H1 (cell line): Measurements from ENCODE around the gene ELMO3. TPM values are rescaled to one million over a fixed set of nuclear protein-coding genes. Genes with fewer than 3 reads are reported as not detected.

Experiments
- CTCF ChIA-PET: fragments of 300-600 bp; sonication (Branson Sonifier 250); formaldehyde crosslinking; loops from one replicate; lab custom pipeline; 2021; ENCODE audit not compliant: partially characterized antibody; lab: Charles Lee
- POLR2A ChIA-PET: fragments of 300-600 bp; sonication (Branson Sonifier 250); formaldehyde crosslinking; loops from one replicate; lab custom pipeline; 2021; ENCODE audit warnings: inconsistent platforms; ENCODE audit not compliant: partially characterized antibody; lab: Charles Lee
- DNase-seq, 2 experiments: peaks; one replicate each; pipeline versions ENCODE4 v3.0.0 to v3.0.0-alpha.2; 2010 to 2022; ENCODE audit warnings: low spot score in 2 of 2, low read depth in 1 of 2, mixed read lengths in 1 of 2
- FAIRE-seq: peaks from 2 replicates; lab custom pipeline; 2011; peaks lifted over from hg19 to GRCh38; lab: Jason Lieb, UNC
- H2AFZ ChIP-seq: 2 replicates; pipeline ENCODE4 v1.8.1; 2012; ENCODE audit warnings: low read length, inconsistent platforms
- H2AK5ac ChIP-seq: 2 replicates; pipeline ENCODE4 v1.6.1; 2013; ENCODE audit warnings: low read depth, low read length
- H2BK120ac ChIP-seq: replicated peaks from 2 replicates; pipeline ENCODE3; 2013; ENCODE audit warnings: low read depth, low read length, inconsistent platforms
- H2BK12ac ChIP-seq: 2 replicates; pipeline ENCODE4 v1.6.1; 2013; ENCODE audit warnings: low read depth, low read length
- H2BK15ac ChIP-seq: 2 replicates; pipeline ENCODE4 v1.6.1; 2013; ENCODE audit warnings: low read length
- H2BK20ac ChIP-seq: 2 replicates; pipeline ENCODE4 v1.6.1; 2013; ENCODE audit warnings: low read length
- H2BK5ac ChIP-seq: 2 replicates; pipeline ENCODE4 v1.6.1; 2013; ENCODE audit warnings: low read depth, low read length
- H3K14ac ChIP-seq: 2 replicates; pipeline ENCODE4 v1.6.1; 2013; ENCODE audit warnings: inconsistent platforms; ENCODE audit not compliant: insufficient read length
- H3K18ac ChIP-seq: 2 replicates; pipeline ENCODE4 v1.6.1; 2013; ENCODE audit warnings: low read length; ENCODE audit errors: extremely low read depth
- H3K23ac ChIP-seq: 2 replicates; pipeline ENCODE4 v1.6.1; 2013; ENCODE audit warnings: inconsistent platforms; ENCODE audit not compliant: insufficient read length
- H3K23me2 ChIP-seq: 2 replicates; pipeline ENCODE4 v1.6.1; 2013; ENCODE audit warnings: low read depth, low read length
- H3K27ac ChIP-seq: 2 replicates; pipeline ENCODE4 v1.6.1; 2011; ENCODE audit warnings: low read depth, low read length, inconsistent platforms
- H3K27me3 ChIP-seq, 4 experiments: replicated peaks in 1 of 4; 1 replicate in 1 of 4; 2 replicates in 3 of 4; pipeline versions ENCODE4 v1.6.1 to v1.8.1; 2011 to 2013; ENCODE audit warnings: low read length in 3 of 4, mild to moderate bottlenecking in 3 of 4, inconsistent platforms in 2 of 4, mixed read lengths in 2 of 4, moderate library complexity in 1 of 4; ENCODE audit not compliant: control insufficient read depth in 3 of 4, insufficient read depth in 3 of 4; ENCODE audit errors: extremely low read depth in 1 of 4
- H3K36me3 ChIP-seq, 4 experiments: 2 replicates each; pipeline versions ENCODE4 v1.6.1 to v1.8.1; 2011 to 2013; ENCODE audit warnings: mild to moderate bottlenecking in 4 of 4, low read length in 3 of 4, moderate library complexity in 2 of 4, control low read depth in 1 of 4, inconsistent platforms in 1 of 4; ENCODE audit not compliant: insufficient read depth in 4 of 4, control insufficient read depth in 2 of 4
- H3K4ac ChIP-seq: replicated peaks from 2 replicates; pipeline ENCODE3; 2013; ENCODE audit warnings: low read length, low read depth, mixed read lengths, inconsistent platforms; ENCODE audit not compliant: insufficient read length
- H3K4me1 ChIP-seq, 4 experiments: replicated peaks in 1 of 4; 1 replicate in 1 of 4; 2 replicates in 3 of 4; pipeline versions ENCODE4 v1.6.1 to v1.8.1; 2011 to 2013; ENCODE audit warnings: low read length in 3 of 4, inconsistent platforms in 2 of 4, mixed read lengths in 1 of 4; ENCODE audit not compliant: insufficient read depth in 4 of 4, control insufficient read depth in 3 of 4
- H3K4me2 ChIP-seq, 2 experiments: 2 replicates each; pipeline versions ENCODE4 v1.6.1 to v1.8.1; 2011 to 2013; ENCODE audit warnings: low read depth in 2 of 2, low read length in 2 of 2, control low read depth in 1 of 2, inconsistent platforms in 1 of 2, mild to moderate bottlenecking in 1 of 2; ENCODE audit not compliant: insufficient read depth in 1 of 2
- H3K4me3 ChIP-seq, 4 experiments: fragments of 200-600, 300-600 bp in 1 of 4; sonication (generic), shearing (Covaris generic), sonication (Bioruptor Twin) in 1 of 4; 2 replicates each; pipeline versions ENCODE4 v1.5.1 to v1.8.1; 2011 to 2016; ENCODE audit warnings: low read length in 4 of 4, low read depth in 3 of 4, control low read depth in 2 of 4, inconsistent platforms in 2 of 4, mild to moderate bottlenecking in 2 of 4, mixed read lengths in 1 of 4, moderate library complexity in 1 of 4; ENCODE audit not compliant: insufficient read depth in 2 of 4; ENCODE audit errors: extremely low read depth in 1 of 4
- H3K56ac ChIP-seq: replicated peaks from 2 replicates; pipeline ENCODE3; 2013; ENCODE audit warnings: low read depth, mild to moderate bottlenecking, mixed read lengths, low read length, inconsistent platforms; ENCODE audit not compliant: insufficient read length
- H3K79me1 ChIP-seq: 2 replicates; pipeline ENCODE4 v1.6.1; 2013; ENCODE audit warnings: low read depth, low read length, control low read depth
- H3K79me2 ChIP-seq, 2 experiments: 2 replicates each; pipeline versions ENCODE4 v1.6.1 to v1.8.1; 2012 to 2013; ENCODE audit warnings: low read length in 2 of 2, mild to moderate bottlenecking in 2 of 2, inconsistent platforms in 1 of 2; ENCODE audit not compliant: insufficient read depth in 2 of 2, control insufficient read depth in 1 of 2
- H3K9ac ChIP-seq, 4 experiments: replicated peaks in 1 of 4; 1 replicate in 1 of 4; 2 replicates in 3 of 4; pipeline versions ENCODE4 v1.6.1 to v1.8.1; 2011 to 2013; ENCODE audit warnings: low read depth in 3 of 4, low read length in 3 of 4, control low read depth in 2 of 4, mild to moderate bottlenecking in 2 of 4, moderate library complexity in 2 of 4, inconsistent platforms in 1 of 4; ENCODE audit errors: extremely low read depth in 1 of 4
- H3K9me3 ChIP-seq, 2 experiments: 2 replicates each; pipeline versions ENCODE4 v1.6.1 to v1.8.1; 2012 to 2013; ENCODE audit warnings: mild to moderate bottlenecking in 2 of 2, moderate library complexity in 2 of 2, control low read depth in 1 of 2, inconsistent platforms in 1 of 2, low read depth in 1 of 2, low read length in 1 of 2, mixed read lengths in 1 of 2; ENCODE audit not compliant: insufficient read depth in 2 of 2
- H4K20me1 ChIP-seq, 2 experiments: replicated peaks in 1 of 2; 2 replicates each; pipeline versions ENCODE3 to v1.8.1; 2011 to 2013; ENCODE audit warnings: inconsistent platforms in 2 of 2, low read length in 2 of 2, mild to moderate bottlenecking in 1 of 2; ENCODE audit not compliant: insufficient read depth in 2 of 2, control insufficient read depth in 1 of 2
- H4K5ac ChIP-seq: 2 replicates; pipeline ENCODE4 v1.6.1; 2013; ENCODE audit warnings: low read length, low read depth, mixed read lengths, inconsistent platforms; ENCODE audit not compliant: insufficient read length
- H4K8ac ChIP-seq: 2 replicates; pipeline ENCODE4 v1.8.0; 2013; ENCODE audit warnings: mild to moderate bottlenecking, moderate library complexity, low read length, inconsistent platforms; ENCODE audit not compliant: insufficient read depth; ENCODE audit errors: extremely low read depth
- H4K91ac ChIP-seq: replicated peaks from 2 replicates; pipeline ENCODE3; 2013; ENCODE audit warnings: low read length, mixed read lengths, inconsistent platforms; ENCODE audit not compliant: insufficient read length
- CBX5 ChIP-seq: fragments of 300-800, 300-1000 bp; sonication (generic); IDR thresholded peaks from 2 replicates; pipeline ENCODE4 v1.7.1; 2016; ENCODE audit warnings: antibody characterized with exemption, low read length, low read depth
- CREB1 ChIP-seq: IDR thresholded peaks from 2 replicates; pipeline ENCODE4 v1.6.1; 2012; ENCODE audit warnings: inconsistent platforms
- CTBP2 ChIP-seq: IDR thresholded peaks from 2 replicates; pipeline ENCODE4 v1.7.0; 2011; ENCODE audit warnings: borderline replicate concordance, mild to moderate bottlenecking, moderate library complexity, mixed read lengths, low read length; ENCODE audit not compliant: insufficient read depth, insufficient read length
- WGBS, 2 experiments: shearing (Covaris generic) in 1 of 2; methylation state at CpG; one replicate each; pipeline versions ENCODE4 v1.1.6 to v1.1.7; 2013 to 2015; ENCODE audit warnings: low lambda C conversion rate in 2 of 2, mixed read lengths in 2 of 2, inconsistent platforms in 1 of 2, low coverage in 1 of 2, missing lambda C conversion rate in 1 of 2; ENCODE audit not compliant: insufficient replicate concordance in 2 of 2, insufficient coverage in 1 of 2, insufficient read length in 1 of 2; ENCODE audit errors: extremely low coverage in 1 of 2, missing lambda C conversion rate in 1 of 2; 5-methylcytosine and 5-hydroxymethylcytosine counted together
- polyA plus RNA-seq, 7 experiments: library from polyadenylated mRNA; depleted of rRNA in 3 of 7; stranded (reverse) in 5 of 7; unstranded in 2 of 7; fragments of >200 nt in 5 of 7; fragments of 200-250 nt in 2 of 7; gene quantifications; 1 replicate in 5 of 7; 2 replicates in 1 of 7; 4 replicates in 1 of 7; pipeline versions ENCODE4 v1.2.1 to v1.2.3, GENCODE V29; 2011 to 2013; ENCODE audit warnings: missing spikeins in 2 of 7, mixed read lengths in 2 of 7
- total RNA-seq: library from RNA; stranded (reverse); fragmentation: NEBNext Ultra II Directional; extraction: Animal tissue kit (Norgen Biotek cat#: 25700); gene quantifications from 2 replicates; pipeline ENCODE4 v1.2.1, GENCODE V29; 2021
- TF ChIP-seq, protein P1 (sequence below): IDR thresholded peaks from 2 replicates; pipeline ENCODE4 v1.6.1; 2011; ENCODE audit warnings: low read length, improper control_type of control experiment

ELMO3 gene
- total and polyA plus RNA-seq, 2 of the 8 experiments (the other 6 are each of a cell fraction or from before 2014, with no cell fraction given) = 9.6 to 10.9 TPM

DNA sequence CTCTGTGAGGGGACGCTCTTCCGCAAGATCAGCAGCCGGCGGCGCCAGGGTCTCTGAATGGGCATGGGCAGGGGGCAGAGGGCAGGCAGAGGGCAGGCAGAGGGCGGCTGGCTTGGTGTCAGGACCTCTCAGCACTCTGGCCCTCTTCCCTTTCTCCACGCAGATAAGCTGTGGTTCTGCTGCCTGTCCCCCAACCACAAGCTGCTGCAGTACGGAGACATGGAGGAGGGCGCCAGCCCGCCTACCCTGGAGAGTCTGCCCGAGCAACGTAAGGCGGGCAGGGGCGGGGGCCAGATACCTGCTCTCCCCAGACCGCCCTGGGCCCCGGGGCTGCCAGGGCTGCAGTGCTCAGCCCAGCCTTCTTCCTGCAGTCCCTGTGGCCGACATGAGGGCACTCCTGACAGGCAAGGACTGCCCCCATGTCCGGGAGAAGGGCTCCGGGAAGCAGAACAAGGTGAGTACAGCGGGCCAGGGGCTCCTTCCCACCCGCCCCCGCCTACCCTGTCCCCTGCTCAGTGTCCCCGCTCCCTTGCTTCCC is 4.1 kb downstream of the ELMO3 start:
- 92% methylated on average over 17 of the region's 23 CpGs; no CpG with 5 or more reads in 1 of the 2 experiments for WGBS, 2 experiments
- Histone ChIP-seq H3K4ac (no peak overlapping the region), H2BK15ac (no peak overlapping the region), H2BK120ac (no peak overlapping the region), H3K9ac (no peak overlapping the region), H4K8ac (peak overlapping the region; percentile 51; the same call in 1 of the 2 replicates), H3K4me3 (no peak overlapping the region), H4K20me1 (peaks cover 0 to 3% of the 10 kb centered on the region in 2 experiments), H3K27ac (no peak overlapping the region), H4K5ac (no peak overlapping the region), H2AK5ac (no peak overlapping the region), H2BK5ac (no peak overlapping the region), H2BK20ac (no peak overlapping the region), H3K79me1 (no peaks in the 10 kb centered on the region), H3K56ac (no peak overlapping the region), H3K14ac (no peak overlapping the region), H3K9me3 (no peaks in the 10 kb centered on the region), H4K91ac (no peak overlapping the region), H3K4me1 (peaks cover 0 to 20% (median 8%) of the 10 kb centered on the region in 4 experiments; a peak in 5 of 7 replicates), H3K23me2 (peaks cover 6% of the 10 kb centered on the region; the same call in 1 of the 2 replicates), H2BK12ac (no peak overlapping the region), H3K18ac (no peak overlapping the region), H2AFZ (no peak overlapping the region), H3K27me3 (no peaks in the 10 kb centered on the region), H3K4me2 (no peak overlapping the region), H3K23ac (no peak overlapping the region), H3K36me3 (peaks cover 0 to 3% (median under 1%) of the 10 kb centered on the region in 4 experiments; a peak in 4 of 8 replicates), H3K79me2 (no peaks in the 10 kb centered on the region)
- ChIA-PET CTCF (interaction anchor here (0.8 to 7.5 kb wide), 15 partner anchors 9 to 308 kb away, joined by 3 to 78 read pairs (median 4); partner anchors contain the start of genes E2F4, EXOC3L1, MATCAP1 and NOL3), POLR2A (interaction anchor here (0.9 to 5.4 kb wide), 4 partner anchors 11 to 40 kb away, joined by 3 to 19 read pairs (median 12); partner anchors contain the start of genes MATCAP1 and TMEM208)
- no peak for FAIRE-seq
- no peak for DNase-seq
- TF ChIP-seq, protein P1, sequence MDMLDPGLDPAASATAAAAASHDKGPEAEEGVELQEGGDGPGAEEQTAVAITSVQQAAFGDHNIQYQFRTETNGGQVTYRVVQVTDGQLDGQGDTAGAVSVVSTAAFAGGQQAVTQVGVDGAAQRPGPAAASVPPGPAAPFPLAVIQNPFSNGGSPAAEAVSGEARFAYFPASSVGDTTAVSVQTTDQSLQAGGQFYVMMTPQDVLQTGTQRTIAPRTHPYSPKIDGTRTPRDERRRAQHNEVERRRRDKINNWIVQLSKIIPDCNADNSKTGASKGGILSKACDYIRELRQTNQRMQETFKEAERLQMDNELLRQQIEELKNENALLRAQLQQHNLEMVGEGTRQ = no peak
- TF ChIP-seq CREB1 (no peak), CTBP2 (no peak), CBX5 (no peak)
